Cardiac muscle cell (in vitro differentiated cells and primary cell): ENCODE results near the gene MANBA. TPM values are rescaled to one million over a fixed set of nuclear protein-coding genes. Genes with fewer than 3 reads are reported as not detected.

Experiments used
- DNase-seq, 2 donors: peaks; one replicate each; pipeline versions ENCODE4 v3.0.0 to v3.0.0-alpha.2; 2010 to 2017; ENCODE audit warnings: low read depth in 1 of 2, low spot score in 1 of 2
- H3K27ac ChIP-seq: fragments of 200-600 bp; sonication (generic); 2 replicates; pipeline ENCODE4 v1.5.1; 2016
- H3K27me3 ChIP-seq: fragments of 200-600 bp; sonication (generic); 2 replicates; pipeline ENCODE4 v1.6.0; 2016; ENCODE audit warnings: control low read depth
- H3K36me3 ChIP-seq: fragments of 200-600 bp; sonication (generic); 2 replicates; pipeline ENCODE4 v1.5.1; 2016; ENCODE audit warnings: control low read depth
- H3K4me1 ChIP-seq: fragments of 200-600 bp; sonication (generic); 2 replicates; pipeline ENCODE4 v1.8.1; 2017; ENCODE audit warnings: low read depth, mild to moderate bottlenecking, mixed run types
- H3K4me3 ChIP-seq: fragments of 200-600 bp; sonication (generic); 2 replicates; pipeline ENCODE4 v1.5.1; 2016; ENCODE audit warnings: mild to moderate bottlenecking
- H3K9me3 ChIP-seq: fragments of 200-600 bp; sonication (generic); 2 replicates; pipeline ENCODE4 v1.5.1; 2017; ENCODE audit warnings: low read depth, mild to moderate bottlenecking, control low read depth
- polyA plus RNA-seq: library from polyadenylated mRNA; unstranded; fragments of >200 nt; fragmentation: Nextera tagmentation; extraction: Ambion mirVana; gene quantifications from 2 replicates; pipeline ENCODE4 v1.2.1, GENCODE V29; 2016
- total RNA-seq: library from RNA; depleted of rRNA; stranded (reverse); fragments of >200 nt; gene quantifications from 2 replicates; pipeline ENCODE4 v1.2.3, GENCODE V29; 2016
- TF ChIP-seq, protein P1 (sequence below): IDR thresholded peaks from 2 replicates; pipeline ENCODE4 v1.5.1; 2012; ENCODE audit warnings: low read depth, mild to moderate bottlenecking, low read length

The MANBA gene
- total and polyA plus RNA-seq, 2 experiments from 2014 or later: 49.5 to 82.3 TPM

DNA sequence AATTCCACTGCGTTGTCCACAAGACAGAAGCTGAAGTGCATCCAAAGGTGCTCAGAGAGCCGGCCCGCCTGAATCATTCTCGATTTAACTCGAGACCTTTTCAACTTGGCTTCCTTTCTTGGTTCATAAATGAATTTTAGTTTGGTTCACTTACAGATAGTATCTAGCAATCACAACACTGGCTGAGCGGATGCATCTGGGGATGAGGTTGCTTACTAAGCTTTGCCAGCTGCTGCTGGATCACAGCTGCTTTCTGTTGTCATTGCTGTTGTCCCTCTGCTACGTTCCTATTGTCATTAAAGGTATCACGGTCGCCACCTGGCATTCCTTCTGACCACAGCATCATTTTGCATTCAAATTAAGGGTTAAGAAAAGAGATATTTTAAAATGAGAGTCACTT lies 144.1 kb downstream of the MANBA start:
- peaks cover 12% of the 10 kb centered on the region for H3K4me1 ChIP-seq
- no peak overlapping the region for H3K27ac ChIP-seq
- no peak for DNase-seq

DNA sequence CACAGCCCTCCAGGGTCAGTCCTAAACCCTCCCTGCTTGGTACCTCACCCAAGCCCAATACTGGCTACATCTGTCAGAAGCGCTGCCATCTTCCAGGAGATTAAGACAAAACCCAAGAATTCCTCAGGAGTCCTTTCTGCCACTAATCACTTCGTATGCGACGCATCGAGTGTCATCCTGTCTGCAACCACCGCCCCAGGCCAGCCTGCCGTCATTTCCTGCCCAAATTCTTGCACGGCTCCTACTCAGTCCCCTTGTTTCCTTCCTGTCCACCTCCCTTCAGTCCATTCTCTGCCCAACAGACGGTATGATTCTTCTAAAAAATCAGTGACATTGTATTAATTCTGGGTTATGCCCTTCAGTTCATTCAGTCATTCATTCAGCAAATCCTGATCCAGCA lies 146.0 kb downstream of the MANBA start:
- TF ChIP-seq, protein P1, sequence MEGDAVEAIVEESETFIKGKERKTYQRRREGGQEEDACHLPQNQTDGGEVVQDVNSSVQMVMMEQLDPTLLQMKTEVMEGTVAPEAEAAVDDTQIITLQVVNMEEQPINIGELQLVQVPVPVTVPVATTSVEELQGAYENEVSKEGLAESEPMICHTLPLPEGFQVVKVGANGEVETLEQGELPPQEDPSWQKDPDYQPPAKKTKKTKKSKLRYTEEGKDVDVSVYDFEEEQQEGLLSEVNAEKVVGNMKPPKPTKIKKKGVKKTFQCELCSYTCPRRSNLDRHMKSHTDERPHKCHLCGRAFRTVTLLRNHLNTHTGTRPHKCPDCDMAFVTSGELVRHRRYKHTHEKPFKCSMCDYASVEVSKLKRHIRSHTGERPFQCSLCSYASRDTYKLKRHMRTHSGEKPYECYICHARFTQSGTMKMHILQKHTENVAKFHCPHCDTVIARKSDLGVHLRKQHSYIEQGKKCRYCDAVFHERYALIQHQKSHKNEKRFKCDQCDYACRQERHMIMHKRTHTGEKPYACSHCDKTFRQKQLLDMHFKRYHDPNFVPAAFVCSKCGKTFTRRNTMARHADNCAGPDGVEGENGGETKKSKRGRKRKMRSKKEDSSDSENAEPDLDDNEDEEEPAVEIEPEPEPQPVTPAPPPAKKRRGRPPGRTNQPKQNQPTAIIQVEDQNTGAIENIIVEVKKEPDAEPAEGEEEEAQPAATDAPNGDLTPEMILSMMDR: no peak
- Histone ChIP-seq H3K4me1 (no peaks in the 10 kb centered on the region), H3K27me3 (no peaks in the 10 kb centered on the region), H3K4me3 (no peak overlapping the region), H3K27ac (no peak overlapping the region), H3K9me3 (no peaks in the 10 kb centered on the region), H3K36me3 (peaks cover 33% of the 10 kb centered on the region)
- no peak for DNase-seq

More for the DNA sequence above, 144.1 kb downstream of the MANBA start:
- TF ChIP-seq, protein P1: no peak
- no peaks in the 10 kb centered on the region for H3K9me3 ChIP-seq
- H3K4me3 ChIP-seq: no peak overlapping the region
- peaks cover 16% of the 10 kb centered on the region for H3K36me3 ChIP-seq
- H3K27me3 ChIP-seq: no peaks in the 10 kb centered on the region

DNA sequence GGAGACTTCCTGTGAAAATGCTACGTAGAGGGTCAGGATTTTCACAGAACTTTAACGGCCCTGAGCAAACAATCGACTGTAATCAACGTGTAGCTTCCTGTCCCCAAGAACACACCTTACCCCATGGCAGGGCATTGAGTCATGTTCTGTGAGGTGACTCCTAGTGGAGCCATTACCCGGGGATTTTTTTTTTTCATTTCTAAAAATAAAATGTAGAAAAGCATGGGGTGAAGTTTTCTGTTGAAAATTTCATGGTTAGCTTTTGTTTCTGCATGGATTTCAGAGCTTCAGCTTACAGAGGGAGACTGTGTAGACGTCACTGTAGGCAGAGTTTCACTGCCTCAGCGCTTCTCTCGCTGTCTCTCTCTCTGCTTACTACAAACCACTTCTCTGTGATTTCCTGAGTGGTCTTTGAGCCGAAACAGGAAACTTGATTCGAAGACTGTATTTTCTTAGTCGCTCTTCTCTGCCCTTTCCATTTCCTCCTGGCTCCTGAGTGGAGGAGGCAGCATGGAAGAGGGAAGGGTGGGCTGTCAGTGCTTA lies 147.9 kb downstream of the MANBA start:
- Histone ChIP-seq H3K4me1 (no peaks in the 10 kb centered on the region), H3K27ac (no peak overlapping the region), H3K9me3 (no peaks in the 10 kb centered on the region), H3K36me3 (peaks cover 40% of the 10 kb centered on the region), H3K4me3 (no peak overlapping the region), H3K27me3 (no peaks in the 10 kb centered on the region)
- TF ChIP-seq, protein P1: no peak
- no peak for DNase-seq

DNA sequence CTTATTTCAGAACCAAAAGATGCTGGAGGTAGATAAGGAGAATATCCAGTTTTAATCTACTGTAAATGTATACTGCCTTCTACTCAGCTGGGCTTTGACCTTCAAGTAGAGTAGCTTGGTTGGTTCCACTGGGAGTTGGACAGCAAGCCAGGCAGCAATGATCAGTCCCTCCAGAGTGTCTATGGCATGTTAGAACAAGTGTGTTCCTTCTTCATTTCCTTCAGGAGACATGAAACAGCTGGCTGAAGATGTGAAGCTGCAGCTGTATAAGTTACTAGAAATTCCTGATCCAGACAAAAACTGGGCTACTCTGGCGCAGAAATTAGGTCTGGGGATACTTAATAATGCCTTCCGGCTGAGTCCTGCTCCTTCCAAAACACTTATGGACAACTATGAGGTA lies 148.6 kb downstream of the MANBA start:
- H3K4me1 ChIP-seq: no peaks in the 10 kb centered on the region
- peaks cover 45% of the 10 kb centered on the region for H3K36me3 ChIP-seq
- DNase-seq: no peak
- no peaks in the 10 kb centered on the region for H3K27me3 ChIP-seq
- no peaks in the 10 kb centered on the region for H3K9me3 ChIP-seq
- no peak overlapping the region for H3K4me3 ChIP-seq
- no peak overlapping the region for H3K27ac ChIP-seq
- TF ChIP-seq, protein P1: no peak

DNA sequence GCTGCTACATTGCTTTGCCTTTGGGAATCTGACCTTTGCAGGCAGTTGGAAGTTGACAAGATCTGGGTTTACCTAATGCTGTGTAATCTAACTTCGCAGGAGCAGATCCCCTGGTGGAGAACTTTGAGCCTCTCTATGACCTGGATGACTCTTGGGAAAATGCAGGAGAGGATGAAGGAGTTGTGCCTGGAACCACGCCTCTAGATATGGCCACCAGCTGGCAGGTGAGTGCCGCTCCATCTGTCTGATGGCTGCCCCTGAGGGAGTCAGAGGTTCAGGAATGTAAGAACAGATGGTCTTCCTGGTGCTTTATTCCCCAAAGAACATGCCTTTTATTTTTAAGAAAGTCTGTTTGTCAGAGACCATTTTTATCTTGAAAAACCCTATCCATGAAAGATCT lies 150.3 kb downstream of the MANBA start:
- H3K4me3 ChIP-seq: no peak overlapping the region
- H3K27ac ChIP-seq: no peak overlapping the region
- no peak for DNase-seq
- H3K4me1 ChIP-seq: no peaks in the 10 kb centered on the region
- H3K36me3 ChIP-seq: peaks cover 45% of the 10 kb centered on the region
- no peaks in the 10 kb centered on the region for H3K27me3 ChIP-seq
- TF ChIP-seq, protein P1: no peak
- H3K9me3 ChIP-seq: no peaks in the 10 kb centered on the region
